Activated CD4-positive, alpha-beta T cell treated with anti-CD3 and anti-CD28 coated beads for 36 hours (primary cell): ENCODE measurements around the gene GFPT2. TPM values are rescaled to one million over a fixed set of nuclear protein-coding genes. Genes with fewer than 3 reads are reported as not detected.

Experiments
- ATAC-seq: fragments of 200-7000 bp; cut with Tn5 transposase; one replicate; pipeline ENCODE4 v1.10.0; 2021; ENCODE audit warnings: mild to moderate bottlenecking, moderate library complexity
- CTCF ChIA-PET: fragments of 350-600 bp; sonication (Branson Sonifier 250); formaldehyde crosslinking; loops from one replicate; lab custom pipeline; 2021; ENCODE audit warnings: antibody characterized with exemption; lab: Charles Lee
- POLR2A ChIA-PET: fragments of 350-600 bp; sonication (Branson Sonifier 250); formaldehyde crosslinking; loops from one replicate; lab custom pipeline; 2021; ENCODE audit warnings: antibody characterized with exemption, inconsistent platforms; lab: Charles Lee
- DNase-seq: peaks from one replicate; pipeline ENCODE4 v3.0.0-alpha.2; 2020
- H3K27ac Mint-ChIP-seq: one replicate; pipeline ENCODE4 v1.8.0; 2021; ENCODE audit warnings: mixed read lengths
- H3K27me3 Mint-ChIP-seq: one replicate; pipeline ENCODE4 v1.8.0; 2021; ENCODE audit warnings: mixed read lengths
- H3K36me3 Mint-ChIP-seq: one replicate; pipeline ENCODE4 v1.8.0; 2021; ENCODE audit warnings: low read depth, mixed read lengths
- H3K4me1 Mint-ChIP-seq: one replicate; pipeline ENCODE4 v1.8.0; 2021; ENCODE audit warnings: mixed read lengths
- H3K4me3 Mint-ChIP-seq: one replicate; pipeline ENCODE4 v1.8.0; 2021; ENCODE audit warnings: mild to moderate bottlenecking, moderate library complexity, mixed read lengths
- H3K9me3 Mint-ChIP-seq: one replicate; pipeline ENCODE4 v1.8.0; 2021; ENCODE audit warnings: low read depth, mixed read lengths
- intact Hi-C, 2 experiments: fragments of 100-400 bp; cut with DNase I in 1 of 2; cut with micrococcal nuclease in 1 of 2; formaldehyde crosslinking; loops; one replicate each; pipeline versions ENCODE4 v1.14.2 to v1.15.1; 2022 to 2024; cut with DNase I, micrococcal nuclease
- total RNA-seq, 2 experiments: library from RNA; stranded (reverse); gene quantifications; one replicate each; pipeline ENCODE4 v1.2.3, GENCODE V29; 2021

Gene GFPT2
- total RNA-seq, 2 experiments from 2014 or later = 0.16 TPM

- POLR2A ChIA-PET = no interaction called here
- Mint-ChIP-seq H3K36me3 (peaks cover 93% of the 10 kb centered on the region), H3K4me3 (no peak overlapping the region), H3K4me1 (no peaks in the 10 kb centered on the region), H3K27me3 (no peaks in the 10 kb centered on the region), H3K27ac (no peak overlapping the region), H3K9me3 (peaks cover 54% of the 10 kb centered on the region)
- CTCF ChIA-PET = no interaction called here
- DNase-seq (no peak), ATAC-seq (no peak)
- intact Hi-C loops = no loop called here
Measured at GRCh38 chr5:180251141-180251540, 102.0 kb downstream of the GFPT2 start.

Other genes starting within 250 kb of the GFPT2 start
- not detected for gene RASGEF1C, start 144.1 kb downstream of the GFPT2 start, total RNA-seq
- gene MAPK9, start 61.3 kb downstream of the GFPT2 start, total RNA-seq = 10 to 100 TPM; 37.0 to 38.1 TPM
- 10 to 100 TPM; 34.4 to 43.2 TPM for gene CNOT6, start 141.0 kb upstream of the GFPT2 start, total RNA-seq
- not detected for gene SCGB3A1, start 238.2 kb upstream of the GFPT2 start, total RNA-seq